Naive B cell (primary cell): ENCODE results near the gene PRDM15. TPM values are rescaled to one million over a fixed set of nuclear protein-coding genes. Genes with fewer than 3 reads are reported as not detected.
"Not testable (repeated sequence)": the region's sequence is repeated elsewhere in the genome, so short reads cannot be mapped to it uniquely, and the experiment has no call there.

Experiments
- ATAC-seq, 2 donors: fragments of 150-1000 bp; cut with Tn5 transposase; 2 replicates each; pipeline ENCODE4 v1.10.0; 2021; ENCODE audit warnings: low read depth in 2 of 2, mild to moderate bottlenecking in 2 of 2, moderate library complexity in 2 of 2
- DNase-seq: peaks from one replicate; pipeline ENCODE4 v3.0.0; 2022
- H3K27ac Mint-ChIP-seq, 6 donors: one replicate each; pipeline ENCODE4 v1.8.0; 2020 to 2022; ENCODE audit warnings: mild to moderate bottlenecking in 6 of 6, mixed read lengths in 6 of 6, moderate library complexity in 5 of 6, inconsistent platforms in 2 of 6
- H3K27me3 Mint-ChIP-seq, 3 donors: one replicate each; pipeline ENCODE4 v1.8.0; 2021 to 2022; ENCODE audit warnings: mixed read lengths in 3 of 3, mild to moderate bottlenecking in 1 of 3
- H3K36me3 Mint-ChIP-seq, 2 donors: one replicate each; pipeline ENCODE4 v1.8.0; 2020 to 2022; ENCODE audit warnings: mixed read lengths in 2 of 2, inconsistent platforms in 1 of 2, mild to moderate bottlenecking in 1 of 2
- H3K4me1 Mint-ChIP-seq, 3 donors: one replicate each; pipeline ENCODE4 v1.8.0; 2020 to 2022; ENCODE audit warnings: mixed read lengths in 3 of 3, inconsistent platforms in 1 of 3, mild to moderate bottlenecking in 1 of 3, moderate library complexity in 1 of 3
- H3K4me3 Mint-ChIP-seq, 8 donors: one replicate each; pipeline ENCODE4 v1.8.0; 2020 to 2022; ENCODE audit warnings: mild to moderate bottlenecking in 8 of 8, mixed read lengths in 8 of 8, moderate library complexity in 8 of 8, inconsistent platforms in 2 of 8
- H3K9me3 Mint-ChIP-seq, 7 donors: one replicate each; pipeline ENCODE4 v1.8.0; 2020 to 2022; ENCODE audit warnings: mixed read lengths in 7 of 7, mild to moderate bottlenecking in 5 of 7, inconsistent platforms in 2 of 7, moderate library complexity in 1 of 7
- polyA plus RNA-seq, 6 donors: library from polyadenylated mRNA; unstranded; fragments of 300-500 nt; fragmentation: Illumina TruSeq; gene quantifications; one replicate each; pipeline ENCODE4 v1.2.3, GENCODE V29; 2021; ENCODE audit warnings: low read depth in 6 of 6

The PRDM15 gene
- polyA plus RNA-seq, 6 donors from 2014 or later: 0.91 to 3.7 (median 1.4) TPM; not detected in 1

- no peak for ATAC-seq
- Mint-ChIP-seq H3K27me3 (no peaks in the 10 kb centered on the region), H3K9me3 (peaks cover 0 to 6% (median 0%) of the 10 kb centered on the region in 7 donors), H3K4me3 (no peak overlapping the region), H3K4me1 (peaks cover 5 to 6% (median 6%) of the 10 kb centered on the region in 3 donors), H3K36me3 (peaks cover 13 to 21% of the 10 kb centered on the region in 2 donors), H3K27ac (no peak overlapping the region)
- DNase-seq: no peak
These were observed 76.5 kb downstream of the PRDM15 start for GRCh38 chr21:41802684-41803083.

GRCh38 chr21:41802198-41802584, 77.0 kb downstream of the PRDM15 start:
- peaks cover 5 to 6% (median 6%) of the 10 kb centered on the region in 3 donors for H3K4me1 Mint-ChIP-seq
- H3K27ac Mint-ChIP-seq: no peak overlapping the region
- ATAC-seq (no peak), DNase-seq (no peak)
- H3K36me3 Mint-ChIP-seq: peaks cover 8 to 16% of the 10 kb centered on the region in 2 donors
- H3K4me3 Mint-ChIP-seq: no peak overlapping the region
- H3K9me3 Mint-ChIP-seq: peaks cover 0 to 6% (median 0%) of the 10 kb centered on the region in 7 donors
- H3K27me3 Mint-ChIP-seq: no peaks in the 10 kb centered on the region

GRCh38 chr21:41801321-41802197, 77.6 kb downstream of the PRDM15 start:
- H3K4me3 Mint-ChIP-seq: no peak overlapping the region
- H3K36me3 Mint-ChIP-seq: peaks cover 2 to 11% of the 10 kb centered on the region in 2 donors
- ATAC-seq: no peak
- peaks cover 0 to 3% (median 0%) of the 10 kb centered on the region in 7 donors for H3K9me3 Mint-ChIP-seq
- peak overlapping the region in 1 of 6 donors; percentile 30 for H3K27ac Mint-ChIP-seq
- H3K4me1 Mint-ChIP-seq: peaks cover under 1 to 3% (median 1%) of the 10 kb centered on the region in 3 donors
- DNase-seq: no peak
- no peaks in the 10 kb centered on the region for H3K27me3 Mint-ChIP-seq

GRCh38 chr21:41800425-41801320, 78.5 kb downstream of the PRDM15 start:
- Mint-ChIP-seq H3K9me3 (peaks cover 0 to 2% (median 0%) of the 10 kb centered on the region in 7 donors), H3K27ac (peak overlapping the region in 1 of 6 donors; percentile 76), H3K4me1 (peaks cover 0 to 2% (median 0%) of the 10 kb centered on the region in 3 donors), H3K4me3 (no peak overlapping the region), H3K27me3 (no peaks in the 10 kb centered on the region), H3K36me3 (peaks cover 0 to 11% of the 10 kb centered on the region in 2 donors)
- no peak for ATAC-seq
- no peak for DNase-seq

- ATAC-seq (no peak), DNase-seq (no peak)
- no peaks in the 10 kb centered on the region for H3K27me3 Mint-ChIP-seq
- no peaks in the 10 kb centered on the region for H3K9me3 Mint-ChIP-seq
- no peaks in the 10 kb centered on the region for H3K4me1 Mint-ChIP-seq
- H3K27ac Mint-ChIP-seq: peak overlapping the region in 1 of 6 donors; percentile 70
- H3K36me3 Mint-ChIP-seq: peaks cover 0 to 11% of the 10 kb centered on the region in 2 donors
- no peak overlapping the region for H3K4me3 Mint-ChIP-seq
These were observed 79.4 kb downstream of the PRDM15 start for GRCh38 chr21:41799763-41800162.

GRCh38 chr21:41798326-41798725, 80.8 kb downstream of the PRDM15 start:
- Mint-ChIP-seq H3K9me3 (peaks cover 0 to 10% (median 9%) of the 10 kb centered on the region in 7 donors), H3K4me3 (no peak overlapping the region), H3K27ac (no peak overlapping the region), H3K36me3 (peaks cover 10 to 14% of the 10 kb centered on the region in 2 donors), H3K4me1 (no peaks in the 10 kb centered on the region), H3K27me3 (peaks cover 0 to 11% (median 0%) of the 10 kb centered on the region in 3 donors)
- ATAC-seq (no peak), DNase-seq (no peak)

- Mint-ChIP-seq H3K27ac (no peak overlapping the region), H3K36me3 (peaks cover 19 to 22% of the 10 kb centered on the region in 2 donors), H3K9me3 (peaks cover 5 to 27% (median 25%) of the 10 kb centered on the region in 7 donors), H3K4me3 (no peak overlapping the region), H3K4me1 (no peaks in the 10 kb centered on the region), H3K27me3 (peaks cover 0 to 28% (median 9%) of the 10 kb centered on the region in 3 donors)
- DNase-seq: no peak
- no peak for ATAC-seq
These were observed 82.6 kb downstream of the PRDM15 start for GRCh38 chr21:41796476-41797080.

GRCh38 chr21:41795726-41796125, 83.4 kb downstream of the PRDM15 start:
- Mint-ChIP-seq H3K36me3 (peaks cover 13 to 22% of the 10 kb centered on the region in 2 donors), H3K27ac (no peak overlapping the region), H3K4me3 (no peak overlapping the region), H3K9me3 (peaks cover 5 to 31% (median 28%) of the 10 kb centered on the region in 7 donors), H3K27me3 (peaks cover 0 to 34% (median 9%) of the 10 kb centered on the region in 3 donors), H3K4me1 (no peaks in the 10 kb centered on the region)
- DNase-seq: no peak
- ATAC-seq: no peak

- ATAC-seq (no peak), DNase-seq (no peak)
- Mint-ChIP-seq H3K27me3 (peaks cover 0 to 40% (median 9%) of the 10 kb centered on the region in 3 donors), H3K27ac (peak overlapping the region in 1 of 6 donors; percentile 63), H3K4me1 (no peaks in the 10 kb centered on the region), H3K9me3 (peaks cover 5 to 31% (median 28%) of the 10 kb centered on the region in 7 donors), H3K4me3 (no peak overlapping the region), H3K36me3 (peaks cover 10 to 22% of the 10 kb centered on the region in 2 donors)
These were observed 84.5 kb downstream of the PRDM15 start for GRCh38 chr21:41794600-41794999.

- Mint-ChIP-seq H3K36me3 (peaks cover 10 to 22% of the 10 kb centered on the region in 2 donors), H3K9me3 (peaks cover 5 to 31% (median 28%) of the 10 kb centered on the region in 7 donors), H3K4me3 (no peak overlapping the region), H3K4me1 (no peaks in the 10 kb centered on the region), H3K27me3 (peaks cover 0 to 45% (median 9%) of the 10 kb centered on the region in 3 donors), H3K27ac (no peak overlapping the region)
- ATAC-seq: no peak
- no peak for DNase-seq
These were observed 86.4 kb downstream of the PRDM15 start for GRCh38 chr21:41792711-41793110.

GRCh38 chr21:41786509-41786987, 92.6 kb downstream of the PRDM15 start:
- H3K27ac Mint-ChIP-seq: no peak overlapping the region
- H3K9me3 Mint-ChIP-seq: peaks cover 0 to 5% (median 3%) of the 10 kb centered on the region in 7 donors
- peaks cover 22 to 61% (median 23%) of the 10 kb centered on the region in 3 donors for H3K27me3 Mint-ChIP-seq
- DNase-seq: no peak
- no peaks in the 10 kb centered on the region for H3K4me1 Mint-ChIP-seq
- no peak overlapping the region for H3K4me3 Mint-ChIP-seq
- no peak for ATAC-seq
- no peaks in the 10 kb centered on the region for H3K36me3 Mint-ChIP-seq

GRCh38 chr21:41785262-41785661, 93.9 kb downstream of the PRDM15 start:
- not testable (repeated sequence) for H3K4me3 Mint-ChIP-seq, DNase-seq, H3K9me3 Mint-ChIP-seq, H3K36me3 Mint-ChIP-seq, ATAC-seq, H3K4me1 Mint-ChIP-seq, H3K27ac Mint-ChIP-seq
- H3K27me3 Mint-ChIP-seq: peaks cover 30 to 66% (median 32%) of the 10 kb centered on the region in 3 donors
